Body of pancreas (tissue), 4 donors: ENCODE data around the gene ACE. TPM values are rescaled to one million over a fixed set of nuclear protein-coding genes. Genes with fewer than 3 reads are reported as not detected.

ENCODE experiments used
- ATAC-seq: fragments of 150-250 bp; one replicate; pipeline ENCODE4 v1.9.1; 2016
- DNase-seq, 4 donors: peaks; one replicate each; pipeline ENCODE4 v3.0.0-alpha.2; 2019
- H3K27ac ChIP-seq, 4 donors: fragments of 200-600 bp; sonication (generic); 1 replicate in 3 of 4; 2 replicates in 1 of 4; pipeline versions ENCODE4 v1.5.1 to v1.6.1; 2016 to 2019; ENCODE audit warnings: mild to moderate bottlenecking in 1 of 4, mixed read lengths in 1 of 4, moderate library complexity in 1 of 4
- H3K27me3 ChIP-seq, 2 donors: fragments of 200-600 bp; sonication (generic); one replicate each; pipeline ENCODE4 v1.6.0; 2016; ENCODE audit warnings: mild to moderate bottlenecking in 1 of 2
- H3K36me3 ChIP-seq, 2 donors: fragments of 200-600 bp; sonication (generic); replicated peaks in 1 of 2; 2 replicates each; pipeline ENCODE4 v1.5.1; 2016; ENCODE audit warnings: low read depth in 2 of 2; ENCODE audit not compliant: insufficient read depth in 1 of 2
- H3K4me1 ChIP-seq: fragments of 200-600 bp; sonication (generic); one replicate; pipeline ENCODE4 v1.6.0; 2016
- H3K4me3 ChIP-seq, 2 donors: fragments of 200-600 bp; sonication (generic); 1 replicate in 1 of 2; 2 replicates in 1 of 2; pipeline ENCODE4 v1.5.1; 2016 to 2019
- H3K9me3 ChIP-seq, 3 donors: fragments of 200-600 bp; sonication (generic); 1 replicate in 2 of 3; 2 replicates in 1 of 3; pipeline ENCODE4 v1.5.1; 2016
- POLR2A ChIP-seq, 3 donors: fragments of 450-650 bp; IDR thresholded peaks; one replicate each; pipeline ENCODE4 v1.6.1; 2016; ENCODE audit warnings: antibody characterized with exemption in 3 of 3, mild to moderate bottlenecking in 2 of 3
- WGBS, 2 donors: methylation state at CpG; one replicate each; pipeline ENCODE4 v1.1.5; 2017; 5-methylcytosine and 5-hydroxymethylcytosine counted together
- intact Hi-C: fragments of 100-400 bp; cut with DNase I; formaldehyde crosslinking; loops from one replicate; pipeline ENCODE4 v1.15.1; 2023
- total RNA-seq, 2 donors: library from RNA; depleted of rRNA; stranded (reverse); fragments of >200 nt; gene quantifications; one replicate each; pipeline ENCODE4 v1.1.0, GENCODE V29; 2016
- TF ChIP-seq, protein P1 (sequence below), 7 experiments: fragments of 450-650 bp in 4 of 7; fragments of 200-600 bp in 3 of 7; sonication (generic) in 3 of 7; IDR thresholded peaks; one replicate each; pipeline ENCODE4 v1.5.1; 2016 to 2019; ENCODE audit warnings: antibody characterized with exemption in 7 of 7

Gene ACE
- total RNA-seq, 2 donors from 2014 or later: 5.3 to 6.2 TPM

- no peaks in the 10 kb centered on the region for H3K9me3 ChIP-seq
- WGBS, 2 donors: 92 to 100% methylated on average over 1 of the region's 1 CpG
- no peak overlapping the region for H3K4me3 ChIP-seq
- ATAC-seq (no peak), DNase-seq (no peak)
- H3K27me3 ChIP-seq: no peaks in the 10 kb centered on the region
- no peaks in the 10 kb centered on the region for H3K36me3 ChIP-seq
- H3K27ac ChIP-seq: no peak overlapping the region
- peaks cover 6% of the 10 kb centered on the region for H3K4me1 ChIP-seq
- intact Hi-C loops: no loop called here
- TF ChIP-seq POLR2A (IDR thresholded peaks at IDR 0.05): no peak
- TF ChIP-seq, protein P1, sequence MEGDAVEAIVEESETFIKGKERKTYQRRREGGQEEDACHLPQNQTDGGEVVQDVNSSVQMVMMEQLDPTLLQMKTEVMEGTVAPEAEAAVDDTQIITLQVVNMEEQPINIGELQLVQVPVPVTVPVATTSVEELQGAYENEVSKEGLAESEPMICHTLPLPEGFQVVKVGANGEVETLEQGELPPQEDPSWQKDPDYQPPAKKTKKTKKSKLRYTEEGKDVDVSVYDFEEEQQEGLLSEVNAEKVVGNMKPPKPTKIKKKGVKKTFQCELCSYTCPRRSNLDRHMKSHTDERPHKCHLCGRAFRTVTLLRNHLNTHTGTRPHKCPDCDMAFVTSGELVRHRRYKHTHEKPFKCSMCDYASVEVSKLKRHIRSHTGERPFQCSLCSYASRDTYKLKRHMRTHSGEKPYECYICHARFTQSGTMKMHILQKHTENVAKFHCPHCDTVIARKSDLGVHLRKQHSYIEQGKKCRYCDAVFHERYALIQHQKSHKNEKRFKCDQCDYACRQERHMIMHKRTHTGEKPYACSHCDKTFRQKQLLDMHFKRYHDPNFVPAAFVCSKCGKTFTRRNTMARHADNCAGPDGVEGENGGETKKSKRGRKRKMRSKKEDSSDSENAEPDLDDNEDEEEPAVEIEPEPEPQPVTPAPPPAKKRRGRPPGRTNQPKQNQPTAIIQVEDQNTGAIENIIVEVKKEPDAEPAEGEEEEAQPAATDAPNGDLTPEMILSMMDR (IDR thresholded peaks at IDR 0.05): no peak
These were observed 42.4 kb downstream of the ACE start for GRCh38 chr17:63519116-63519881.

GRCh38 chr17:63519972-63520882 lies 43.4 kb downstream of the ACE start:
- 35 to 40% methylated on average over 3 to 5 of the region's 5 CpGs for WGBS, 2 donors
- Histone ChIP-seq H3K27ac (no peak overlapping the region), H3K27me3 (no peaks in the 10 kb centered on the region), H3K4me1 (peaks cover 6% of the 10 kb centered on the region), H3K4me3 (no peak overlapping the region), H3K36me3 (no peaks in the 10 kb centered on the region), H3K9me3 (no peaks in the 10 kb centered on the region)
- peak in 3 of 4 donors; percentile 63 to 81 (median 78) for DNase-seq
- no peak for TF ChIP-seq POLR2A (IDR thresholded peaks at IDR 0.05)
- TF ChIP-seq, protein P1 (IDR thresholded peaks at IDR 0.05): no peak
- no peak for ATAC-seq
- intact Hi-C loops: no loop called here

- H3K4me3 ChIP-seq: no peak within 1 kb of the TSS
- H3K9me3 ChIP-seq: no peaks in the 10 kb centered on the region
- TF ChIP-seq POLR2A (IDR thresholded peaks at IDR 0.05): no peak
- TF ChIP-seq, protein P1 (IDR thresholded peaks at IDR 0.05): no peak
- H3K36me3 ChIP-seq: no peaks in the 10 kb centered on the region
- intact Hi-C loops: no loop called here
- no peaks in the 10 kb centered on the region for H3K27me3 ChIP-seq
- no peak within 1 kb of the TSS for H3K27ac ChIP-seq
- DNase-seq (no peak), ATAC-seq (no peak)
- WGBS, 2 donors: 14 to 55% methylated on average over 10 to 38 of the region's 38 CpGs
- H3K4me1 ChIP-seq: peaks cover 6% of the 10 kb centered on the region
These were observed 46.5 kb downstream of the ACE start, which contains the start of gene KCNH6 for GRCh38 chr17:63523253-63523855. TSS of gene KCNH6 (plus strand) at chr17:63523358. CDS start at chr17:63523414, 56 bp downstream.

DNA sequence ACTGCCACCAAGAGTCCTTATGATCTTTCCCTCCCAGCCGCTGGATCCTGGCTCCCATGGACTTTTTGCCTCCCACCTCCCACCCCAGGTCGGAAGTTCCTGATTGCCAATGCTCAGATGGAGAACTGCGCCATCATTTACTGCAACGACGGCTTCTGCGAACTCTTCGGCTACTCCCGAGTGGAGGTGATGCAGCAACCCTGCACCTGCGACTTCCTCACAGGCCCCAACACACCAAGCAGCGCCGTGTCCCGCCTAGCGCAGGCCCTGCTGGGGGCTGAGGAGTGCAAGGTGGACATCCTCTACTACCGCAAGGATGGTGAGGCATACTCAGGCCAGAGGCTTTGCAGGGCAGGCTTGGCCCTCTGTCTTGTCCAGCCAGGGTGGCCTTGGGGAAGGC lies 47.2 kb downstream of the ACE start:
- DNase-seq (no peak), ATAC-seq (no peak)
- Histone ChIP-seq H3K9me3 (no peaks in the 10 kb centered on the region), H3K4me1 (peaks cover 6% of the 10 kb centered on the region), H3K27ac (no peak overlapping the region), H3K36me3 (no peaks in the 10 kb centered on the region), H3K27me3 (no peaks in the 10 kb centered on the region), H3K4me3 (no peak overlapping the region)
- intact Hi-C loops: no loop called here
- WGBS, 2 donors: 90 to 91% methylated on average over 10 to 14 of the region's 14 CpGs
- TF ChIP-seq, protein P1 (IDR thresholded peaks at IDR 0.05): no peak
- no peak for TF ChIP-seq POLR2A (IDR thresholded peaks at IDR 0.05)
